IMR-90 (cell line): ENCODE measurements around the gene GLO1.

Experiments used
- BHLHE40 ChIP-seq: fragments of 150-350 bp; IDR thresholded peaks from 2 replicates; pipeline ENCODE4 v1.6.1; 2016; ENCODE audit warnings: mild to moderate bottlenecking, low read depth, low read length
- CTCF ChIP-seq: conservative IDR thresholded peaks from 2 replicates; pipeline ENCODE4 v1.5.1; 2012; ENCODE audit warnings: mild to moderate bottlenecking, low read depth, low read length, improper control_type of control experiment
- ELK1 ChIP-seq: fragments of 150-350 bp; IDR thresholded peaks from 2 replicates; pipeline ENCODE4 v1.6.1; 2016; ENCODE audit warnings: low read depth, mild to moderate bottlenecking, low read length, moderate library complexity, borderline replicate concordance
- MAZ ChIP-seq: IDR thresholded peaks from 2 replicates; pipeline ENCODE4 v1.6.1; 2012; ENCODE audit warnings: low read depth, mild to moderate bottlenecking, low read length, improper control_type of control experiment, moderate library complexity, borderline replicate concordance
- MXI1 ChIP-seq: IDR thresholded peaks from 2 replicates; pipeline ENCODE4 v1.6.1; 2012; ENCODE audit warnings: low read depth, mild to moderate bottlenecking, low read length, moderate library complexity, borderline replicate concordance
- POLR2A ChIP-seq: IDR thresholded peaks from 2 replicates; pipeline ENCODE4 v1.6.1; 2012; ENCODE audit warnings: mild to moderate bottlenecking, low read depth, low read length
- RAD21 ChIP-seq: IDR thresholded peaks from 2 replicates; pipeline ENCODE4 v1.6.1; 2012; ENCODE audit warnings: low read length, improper control_type of control experiment
- USF2 ChIP-seq: fragments of 150-350 bp; IDR thresholded peaks from 2 replicates; pipeline ENCODE4 v1.6.1; 2017; ENCODE audit warnings: mild to moderate bottlenecking, antibody characterized with exemption, low read length, low read depth

GRCh38 chr6:38684237-38684636 lies 18.7 kb downstream of the GLO1 start:
- no peak for TF ChIP-seq CTCF
- TF ChIP-seq RAD21, result no peak
- no peak for TF ChIP-seq POLR2A
- no peak for TF ChIP-seq ELK1
- no peak for TF ChIP-seq BHLHE40
- TF ChIP-seq MAZ, result no peak
- no peak for TF ChIP-seq USF2
- no peak for TF ChIP-seq MXI1
